ENCODE data around the gene SOBP. TPM values are rescaled to one million over a fixed set of nuclear protein-coding genes. Genes with fewer than 3 reads are reported as not detected.

SOBP gene
- total and polyA plus RNA-seq, 2 experiments from 2014 or later, result 1.5 to 3.0 TPM

DNA sequence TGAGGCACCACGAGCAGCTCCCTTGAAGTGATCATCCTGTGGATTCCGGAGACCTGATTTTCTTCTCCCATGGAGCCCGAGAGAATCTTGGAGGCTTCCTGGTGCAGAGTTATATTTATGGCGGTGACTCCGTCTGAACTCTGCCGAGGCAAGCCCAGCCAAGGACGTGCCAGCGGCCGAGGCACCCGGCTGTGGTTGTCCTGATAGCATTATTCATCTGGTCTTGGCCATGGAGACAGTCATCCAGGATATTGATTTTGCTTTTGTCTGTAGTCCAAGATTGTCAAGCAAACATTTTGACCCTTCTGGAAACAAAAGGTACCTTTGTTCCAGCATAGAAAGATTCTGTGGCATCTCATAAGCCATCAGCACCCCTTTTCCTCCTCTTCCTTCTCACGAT lies 170.9 kb downstream of the SOBP start:
- H3K9me2 ChIP-seq (ENCODE audit: insufficient read depth), result 0 out of 2 replicates have a peak, but pooled peaks cover 15% of the 10 kb centered on the region
- no peak for TF ChIP-seq STAT1 (IDR thresholded peaks at IDR 0.05; ENCODE audit: unreplicated experiment)
- no peak for TF ChIP-seq EZH2phosphoT487 (IDR thresholded peaks at IDR 0.05; ENCODE audit: unreplicated experiment)
- TF ChIP-seq, protein P1, sequence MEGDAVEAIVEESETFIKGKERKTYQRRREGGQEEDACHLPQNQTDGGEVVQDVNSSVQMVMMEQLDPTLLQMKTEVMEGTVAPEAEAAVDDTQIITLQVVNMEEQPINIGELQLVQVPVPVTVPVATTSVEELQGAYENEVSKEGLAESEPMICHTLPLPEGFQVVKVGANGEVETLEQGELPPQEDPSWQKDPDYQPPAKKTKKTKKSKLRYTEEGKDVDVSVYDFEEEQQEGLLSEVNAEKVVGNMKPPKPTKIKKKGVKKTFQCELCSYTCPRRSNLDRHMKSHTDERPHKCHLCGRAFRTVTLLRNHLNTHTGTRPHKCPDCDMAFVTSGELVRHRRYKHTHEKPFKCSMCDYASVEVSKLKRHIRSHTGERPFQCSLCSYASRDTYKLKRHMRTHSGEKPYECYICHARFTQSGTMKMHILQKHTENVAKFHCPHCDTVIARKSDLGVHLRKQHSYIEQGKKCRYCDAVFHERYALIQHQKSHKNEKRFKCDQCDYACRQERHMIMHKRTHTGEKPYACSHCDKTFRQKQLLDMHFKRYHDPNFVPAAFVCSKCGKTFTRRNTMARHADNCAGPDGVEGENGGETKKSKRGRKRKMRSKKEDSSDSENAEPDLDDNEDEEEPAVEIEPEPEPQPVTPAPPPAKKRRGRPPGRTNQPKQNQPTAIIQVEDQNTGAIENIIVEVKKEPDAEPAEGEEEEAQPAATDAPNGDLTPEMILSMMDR (conservative IDR thresholded peaks at IDR 0.05; ENCODE audit: low read depth in 2 of 2), result no peak
- TF ChIP-seq, protein P2, sequence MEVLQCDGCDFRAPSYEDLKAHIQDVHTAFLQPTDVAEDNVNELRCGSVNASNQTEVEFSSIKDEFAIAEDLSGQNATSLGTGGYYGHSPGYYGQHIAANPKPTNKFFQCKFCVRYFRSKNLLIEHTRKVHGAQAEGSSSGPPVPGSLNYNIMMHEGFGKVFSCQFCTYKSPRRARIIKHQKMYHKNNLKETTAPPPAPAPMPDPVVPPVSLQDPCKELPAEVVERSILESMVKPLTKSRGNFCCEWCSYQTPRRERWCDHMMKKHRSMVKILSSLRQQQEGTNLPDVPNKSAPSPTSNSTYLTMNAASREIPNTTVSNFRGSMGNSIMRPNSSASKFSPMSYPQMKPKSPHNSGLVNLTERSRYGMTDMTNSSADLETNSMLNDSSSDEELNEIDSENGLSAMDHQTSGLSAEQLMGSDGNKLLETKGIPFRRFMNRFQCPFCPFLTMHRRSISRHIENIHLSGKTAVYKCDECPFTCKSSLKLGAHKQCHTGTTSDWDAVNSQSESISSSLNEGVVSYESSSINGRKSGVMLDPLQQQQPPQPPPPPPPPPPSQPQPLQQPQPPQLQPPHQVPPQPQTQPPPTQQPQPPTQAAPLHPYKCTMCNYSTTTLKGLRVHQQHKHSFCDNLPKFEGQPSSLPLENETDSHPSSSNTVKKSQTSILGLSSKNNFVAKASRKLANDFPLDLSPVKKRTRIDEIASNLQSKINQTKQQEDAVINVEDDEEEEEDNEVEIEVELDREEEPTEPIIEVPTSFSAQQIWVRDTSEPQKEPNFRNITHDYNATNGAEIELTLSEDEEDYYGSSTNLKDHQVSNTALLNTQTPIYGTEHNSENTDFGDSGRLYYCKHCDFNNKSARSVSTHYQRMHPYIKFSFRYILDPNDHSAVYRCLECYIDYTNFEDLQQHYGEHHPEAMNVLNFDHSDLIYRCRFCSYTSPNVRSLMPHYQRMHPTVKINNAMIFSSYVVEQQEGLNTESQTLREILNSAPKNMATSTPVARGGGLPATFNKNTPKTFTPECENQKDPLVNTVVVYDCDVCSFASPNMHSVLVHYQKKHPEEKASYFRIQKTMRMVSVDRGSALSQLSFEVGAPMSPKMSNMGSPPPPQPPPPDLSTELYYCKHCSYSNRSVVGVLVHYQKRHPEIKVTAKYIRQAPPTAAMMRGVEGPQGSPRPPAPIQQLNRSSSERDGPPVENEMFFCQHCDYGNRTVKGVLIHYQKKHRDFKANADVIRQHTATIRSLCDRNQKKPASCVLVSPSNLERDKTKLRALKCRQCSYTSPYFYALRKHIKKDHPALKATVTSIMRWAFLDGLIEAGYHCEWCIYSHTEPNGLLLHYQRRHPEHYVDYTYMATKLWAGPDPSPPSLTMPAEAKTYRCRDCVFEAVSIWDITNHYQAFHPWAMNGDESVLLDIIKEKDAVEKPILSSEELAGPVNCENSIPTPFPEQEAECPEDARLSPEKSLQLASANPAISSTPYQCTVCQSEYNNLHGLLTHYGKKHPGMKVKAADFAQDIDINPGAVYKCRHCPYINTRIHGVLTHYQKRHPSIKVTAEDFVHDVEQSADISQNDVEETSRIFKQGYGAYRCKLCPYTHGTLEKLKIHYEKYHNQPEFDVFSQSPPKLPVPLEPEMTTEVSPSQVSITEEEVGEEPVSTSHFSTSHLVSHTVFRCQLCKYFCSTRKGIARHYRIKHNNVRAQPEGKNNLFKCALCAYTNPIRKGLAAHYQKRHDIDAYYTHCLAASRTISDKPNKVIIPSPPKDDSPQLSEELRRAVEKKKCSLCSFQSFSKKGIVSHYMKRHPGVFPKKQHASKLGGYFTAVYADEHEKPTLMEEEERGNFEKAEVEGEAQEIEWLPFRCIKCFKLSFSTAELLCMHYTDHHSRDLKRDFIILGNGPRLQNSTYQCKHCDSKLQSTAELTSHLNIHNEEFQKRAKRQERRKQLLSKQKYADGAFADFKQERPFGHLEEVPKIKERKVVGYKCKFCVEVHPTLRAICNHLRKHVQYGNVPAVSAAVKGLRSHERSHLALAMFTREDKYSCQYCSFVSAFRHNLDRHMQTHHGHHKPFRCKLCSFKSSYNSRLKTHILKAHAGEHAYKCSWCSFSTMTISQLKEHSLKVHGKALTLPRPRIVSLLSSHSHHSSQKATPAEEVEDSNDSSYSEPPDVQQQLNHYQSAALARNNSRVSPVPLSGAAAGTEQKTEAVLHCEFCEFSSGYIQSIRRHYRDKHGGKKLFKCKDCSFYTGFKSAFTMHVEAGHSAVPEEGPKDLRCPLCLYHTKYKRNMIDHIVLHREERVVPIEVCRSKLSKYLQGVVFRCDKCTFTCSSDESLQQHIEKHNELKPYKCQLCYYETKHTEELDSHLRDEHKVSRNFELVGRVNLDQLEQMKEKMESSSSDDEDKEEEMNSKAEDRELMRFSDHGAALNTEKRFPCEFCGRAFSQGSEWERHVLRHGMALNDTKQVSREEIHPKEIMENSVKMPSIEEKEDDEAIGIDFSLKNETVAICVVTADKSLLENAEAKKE (CRISPR knock-in tag; IDR thresholded peaks at IDR 0.05), result no peak
- TF ChIP-seq NANOG (IDR thresholded peaks at IDR 0.05; ENCODE audit: borderline replicate concordance), result no peak
- no peak for TF ChIP-seq CREB1 (CRISPR knock-in tag; IDR thresholded peaks at IDR 0.05; ENCODE audit: low read depth)
- no peak for TF ChIP-seq JUNB (IDR thresholded peaks at IDR 0.05; ENCODE audit: unreplicated experiment)
- TF ChIP-seq, protein P3, sequence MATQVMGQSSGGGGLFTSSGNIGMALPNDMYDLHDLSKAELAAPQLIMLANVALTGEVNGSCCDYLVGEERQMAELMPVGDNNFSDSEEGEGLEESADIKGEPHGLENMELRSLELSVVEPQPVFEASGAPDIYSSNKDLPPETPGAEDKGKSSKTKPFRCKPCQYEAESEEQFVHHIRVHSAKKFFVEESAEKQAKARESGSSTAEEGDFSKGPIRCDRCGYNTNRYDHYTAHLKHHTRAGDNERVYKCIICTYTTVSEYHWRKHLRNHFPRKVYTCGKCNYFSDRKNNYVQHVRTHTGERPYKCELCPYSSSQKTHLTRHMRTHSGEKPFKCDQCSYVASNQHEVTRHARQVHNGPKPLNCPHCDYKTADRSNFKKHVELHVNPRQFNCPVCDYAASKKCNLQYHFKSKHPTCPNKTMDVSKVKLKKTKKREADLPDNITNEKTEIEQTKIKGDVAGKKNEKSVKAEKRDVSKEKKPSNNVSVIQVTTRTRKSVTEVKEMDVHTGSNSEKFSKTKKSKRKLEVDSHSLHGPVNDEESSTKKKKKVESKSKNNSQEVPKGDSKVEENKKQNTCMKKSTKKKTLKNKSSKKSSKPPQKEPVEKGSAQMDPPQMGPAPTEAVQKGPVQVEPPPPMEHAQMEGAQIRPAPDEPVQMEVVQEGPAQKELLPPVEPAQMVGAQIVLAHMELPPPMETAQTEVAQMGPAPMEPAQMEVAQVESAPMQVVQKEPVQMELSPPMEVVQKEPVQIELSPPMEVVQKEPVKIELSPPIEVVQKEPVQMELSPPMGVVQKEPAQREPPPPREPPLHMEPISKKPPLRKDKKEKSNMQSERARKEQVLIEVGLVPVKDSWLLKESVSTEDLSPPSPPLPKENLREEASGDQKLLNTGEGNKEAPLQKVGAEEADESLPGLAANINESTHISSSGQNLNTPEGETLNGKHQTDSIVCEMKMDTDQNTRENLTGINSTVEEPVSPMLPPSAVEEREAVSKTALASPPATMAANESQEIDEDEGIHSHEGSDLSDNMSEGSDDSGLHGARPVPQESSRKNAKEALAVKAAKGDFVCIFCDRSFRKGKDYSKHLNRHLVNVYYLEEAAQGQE (IDR thresholded peaks at IDR 0.05; ENCODE audit: unreplicated experiment), result no peak
- no peak for TF ChIP-seq ZNF114 (CRISPR knock-in tag; IDR thresholded peaks at IDR 0.05)
- no peak for TF ChIP-seq EZH2 (IDR thresholded peaks at IDR 0.05; ENCODE audit: low read depth, unreplicated experiment)
- TF ChIP-seq, protein P4, sequence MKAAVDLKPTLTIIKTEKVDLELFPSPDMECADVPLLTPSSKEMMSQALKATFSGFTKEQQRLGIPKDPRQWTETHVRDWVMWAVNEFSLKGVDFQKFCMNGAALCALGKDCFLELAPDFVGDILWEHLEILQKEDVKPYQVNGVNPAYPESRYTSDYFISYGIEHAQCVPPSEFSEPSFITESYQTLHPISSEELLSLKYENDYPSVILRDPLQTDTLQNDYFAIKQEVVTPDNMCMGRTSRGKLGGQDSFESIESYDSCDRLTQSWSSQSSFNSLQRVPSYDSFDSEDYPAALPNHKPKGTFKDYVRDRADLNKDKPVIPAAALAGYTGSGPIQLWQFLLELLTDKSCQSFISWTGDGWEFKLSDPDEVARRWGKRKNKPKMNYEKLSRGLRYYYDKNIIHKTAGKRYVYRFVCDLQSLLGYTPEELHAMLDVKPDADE (IDR thresholded peaks at IDR 0.05), result no peak
- TF ChIP-seq ZNF331 (CRISPR knock-in tag; IDR thresholded peaks at IDR 0.05; ENCODE audit: low read depth), result no peak
- no peak overlapping the region for H3K4me2 ChIP-seq
- H3K36me3 ChIP-seq (ENCODE audit: insufficient read depth), result no peaks in the 10 kb centered on the region
- Mint-ChIP-seq H3K27ac (no peak overlapping the region), H3K4me3 (no peak overlapping the region), H3K4me1 (peaks cover 33% of the 10 kb centered on the region), H3K9me3 (no peaks in the 10 kb centered on the region; the same call in 2 of the 3 replicates), H3K27me3 (ENCODE audit: insufficient read depth, low read depth, poor library complexity) (peaks cover 5% of the 10 kb centered on the region), H3K36me3 (ENCODE audit: low read depth) (no peaks in the 10 kb centered on the region)
- no peak overlapping the region for H2AFZ ChIP-seq
- H3K79me2 ChIP-seq (replicated peaks; ENCODE audit: insufficient read depth), result no peaks in the 10 kb centered on the region
- DNase-seq (ENCODE audit: low spot score) (no peak), ATAC-seq (no peak)
- H3K27ac ChIP-seq (ENCODE audit: low read depth), result no peak overlapping the region
- H3K4me3 ChIP-seq, result no peak overlapping the region
- H4K20me1 ChIP-seq (replicated peaks; ENCODE audit: insufficient read depth), result no peaks in the 10 kb centered on the region
- no peaks in the 10 kb centered on the region for H3F3A ChIP-seq (replicated peaks; ENCODE audit: low read depth)
- peaks cover 34% of the 10 kb centered on the region for H3K4me1 ChIP-seq (ENCODE audit: insufficient read depth)
- no peaks in the 10 kb centered on the region for H3K27me3 ChIP-seq (ENCODE audit: insufficient read depth)
